ENCODE measurements around the gene OXGR1. TPM values are rescaled to one million over a fixed set of nuclear protein-coding genes. Genes with fewer than 3 reads are reported as not detected.

OXGR1 gene
- total and polyA plus RNA-seq, 10 of the 15 experiments (the other 5 are each of a cell fraction or from before 2014, with no cell fraction given), result 0.05 TPM; not detected in 9

DNA sequence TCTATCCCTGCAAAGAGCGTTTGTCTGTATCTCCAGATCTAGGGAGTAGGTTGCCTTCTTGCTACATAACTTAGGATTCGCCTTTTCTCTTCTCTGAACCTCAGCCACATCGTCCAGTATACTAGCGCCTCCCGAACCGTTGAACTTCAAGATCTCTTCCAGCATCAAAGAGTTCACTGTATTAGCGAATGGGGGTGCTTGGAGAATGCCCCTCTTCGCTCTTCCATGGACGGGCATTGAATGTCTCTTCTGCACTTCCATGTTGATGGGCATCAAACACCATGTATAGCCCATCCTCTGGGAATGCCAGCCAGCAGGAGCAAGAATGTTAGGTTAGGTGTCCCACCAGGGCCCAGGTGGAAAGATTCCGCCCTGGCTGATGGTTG lies 575 bp upstream of the OXGR1 start:
- ChIA-PET RAD21 (ENCODE audit: unreplicated experiment) (no interaction called here), POLR2A (no interaction called here), SMC1A (ENCODE audit: uncharacterized antibody, unreplicated experiment) (interaction anchor here (0.7 kb wide), 1 partner anchor 374 kb away, joined by 3 read pairs; no protein-coding TSS in a partner anchor), CTCF (no interaction called here)
- no peaks in the 10 kb centered on the region for H4K20me1 ChIP-seq (ENCODE audit: control insufficient read depth, insufficient read depth)
- H3K27me3 ChIP-seq (replicated peaks in 1 of 2; ENCODE audit: control insufficient read depth in 2 of 2, insufficient read depth in 2 of 2, low read length in 1 of 2), result peaks cover 2 to 8% of the 10 kb centered on the region in 2 experiments; a peak in 3 of 4 replicates
- DNase-seq (ENCODE audit: low read depth, low spot score) (no peak), ATAC-seq (no peak), FAIRE-seq (no peak)
- no TSS peak for BruUV-seq (replicated peaks)
- H3K9me3 ChIP-seq (replicated peaks; ENCODE audit: control insufficient read depth, insufficient read depth, low read length), result no peaks in the 10 kb centered on the region
- no peak overlapping the region for H3K27ac ChIP-seq (ENCODE audit: control insufficient read depth, insufficient read depth)
- in situ Hi-C loops (cut with MboI) (no loop called here), intact Hi-C loops (cut with micrococcal nuclease; ENCODE audit: unreplicated experiment) (no loop called here)
- H3K79me2 ChIP-seq (ENCODE audit: control insufficient read depth, insufficient read depth, low read length), result no peaks in the 10 kb centered on the region
- H3K9ac ChIP-seq (ENCODE audit: control insufficient read depth, insufficient read depth, low read length), result no peak overlapping the region
- H3K4me1 ChIP-seq (ENCODE audit: control insufficient read depth, insufficient read depth, low read length), result no peaks in the 10 kb centered on the region
- no peak overlapping the region for H3K4me3 ChIP-seq
- H2AFZ ChIP-seq (ENCODE audit: control insufficient read depth, low read depth, low read length), result no peak overlapping the region
- no peak overlapping the region for H3K4me2 ChIP-seq (ENCODE audit: control insufficient read depth, insufficient read depth)
- H3K36me3 ChIP-seq (ENCODE audit: control insufficient read depth in 2 of 2, insufficient read depth in 2 of 2, low read length in 1 of 2), result no peaks in the 10 kb centered on the region
- TF ChIP-seq BMI1 (IDR thresholded peaks at IDR 0.05; ENCODE audit: borderline replicate concordance) (no peak), CTCF (IDR thresholded peaks at IDR 0.05 in 2 of 3, conservative IDR thresholded peaks at IDR 0.05 in 1 of 3; ENCODE audit: control insufficient read depth in 2 of 3, extremely low read depth in 1 of 3, insufficient read depth in 1 of 3, low read depth in 3 of 3, low read length in 3 of 3) (no peak)
- WGBS (ENCODE audit: insufficient coverage, insufficient replicate concordance, low lambda C conversion rate, missing lambda C conversion rate), result 32% methylated on average over 10 of the region's 10 CpGs

DNA sequence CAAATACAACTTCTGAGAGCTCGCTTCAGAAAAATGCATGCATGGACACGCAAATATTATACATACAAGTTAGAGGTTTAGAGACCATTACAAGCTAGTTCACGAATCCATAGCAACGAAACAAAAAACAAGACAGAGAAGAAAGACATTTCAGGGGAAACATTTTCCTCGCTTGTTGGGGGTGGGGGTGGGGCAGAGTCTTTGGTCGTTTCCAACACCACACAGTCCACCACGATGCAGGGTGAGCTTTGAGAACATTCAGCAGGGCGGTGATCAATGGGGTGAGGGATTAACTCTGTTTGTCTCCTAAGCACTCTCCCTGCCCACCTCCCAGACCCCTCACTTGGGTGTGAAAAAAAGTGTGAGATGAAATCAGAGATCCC lies 651 bp downstream of the OXGR1 start:
- Histone ChIP-seq H3K4me2 (ENCODE audit: control insufficient read depth, insufficient read depth) (no peak overlapping the region), H3K4me1 (ENCODE audit: control insufficient read depth, insufficient read depth, low read length) (no peaks in the 10 kb centered on the region), H2AFZ (ENCODE audit: control insufficient read depth, low read depth, low read length) (no peak overlapping the region), H3K27ac (ENCODE audit: control insufficient read depth, insufficient read depth) (no peak overlapping the region), H3K27me3 (replicated peaks in 1 of 2; ENCODE audit: control insufficient read depth in 2 of 2, insufficient read depth in 2 of 2, low read length in 1 of 2) (peaks cover 2 to 8% of the 10 kb centered on the region in 2 experiments; a peak in 3 of 4 replicates), H3K36me3 (ENCODE audit: control insufficient read depth in 2 of 2, insufficient read depth in 2 of 2, low read length in 1 of 2) (no peaks in the 10 kb centered on the region), H3K79me2 (ENCODE audit: control insufficient read depth, insufficient read depth, low read length) (no peaks in the 10 kb centered on the region), H3K9me3 (replicated peaks; ENCODE audit: control insufficient read depth, insufficient read depth, low read length) (no peaks in the 10 kb centered on the region), H3K4me3 (no peak overlapping the region), H4K20me1 (ENCODE audit: control insufficient read depth, insufficient read depth) (no peaks in the 10 kb centered on the region), H3K9ac (ENCODE audit: control insufficient read depth, insufficient read depth, low read length) (no peak overlapping the region)
- CTCF ChIA-PET, result no interaction called here
- intact Hi-C loops (cut with micrococcal nuclease; ENCODE audit: unreplicated experiment), result no loop called here
- TF ChIP-seq DPF2 (IDR thresholded peaks at IDR 0.05) (no peak), SREBF2 (IDR thresholded peaks at IDR 0.05; ENCODE audit: low read length) (no peak)
- RAD21 ChIA-PET (ENCODE audit: unreplicated experiment), result no interaction called here
- 28% methylated on average over 8 of the region's 8 CpGs for WGBS (ENCODE audit: insufficient coverage, insufficient replicate concordance, low lambda C conversion rate, missing lambda C conversion rate)
- SMC1A ChIA-PET (ENCODE audit: uncharacterized antibody, unreplicated experiment), result no interaction called here
- BruUV-seq (replicated peaks), result no TSS peak
- ATAC-seq (no peak), FAIRE-seq (no peak), DNase-seq (ENCODE audit: low read depth, low spot score) (no peak)
- in situ Hi-C loops (cut with MboI), result no loop called here
- POLR2A ChIA-PET, result no interaction called here
